Kidney epithelial cell (primary cell): ENCODE data around the gene CLIP1. TPM values are rescaled to one million over a fixed set of nuclear protein-coding genes. Genes with fewer than 3 reads are reported as not detected.

Experiments
- DNase-seq: peaks from one replicate; pipeline ENCODE4 v3.0.0-alpha.2; 2010; ENCODE audit warnings: low read depth
- H3K27me3 ChIP-seq: 2 replicates; pipeline ENCODE4 v1.6.0; 2011; ENCODE audit warnings: low read length; ENCODE audit not compliant: control insufficient read depth, insufficient read depth
- H3K36me3 ChIP-seq: 2 replicates; pipeline ENCODE4 v1.5.1; 2011; ENCODE audit warnings: low read length; ENCODE audit not compliant: control insufficient read depth, insufficient read depth
- H3K4me3 ChIP-seq: 2 replicates; pipeline ENCODE4 v1.5.1; 2011; ENCODE audit warnings: low read depth, mild to moderate bottlenecking, control low read depth, low read length
- CTCF ChIP-seq: IDR thresholded peaks from 2 replicates; pipeline ENCODE4 v1.5.1; 2011; ENCODE audit warnings: mild to moderate bottlenecking, moderate library complexity, low read length, control low read depth, inconsistent platforms; ENCODE audit not compliant: insufficient read depth, poor library complexity, severe bottlenecking
- total RNA-seq: library from RNA; depleted of rRNA; stranded (reverse); fragments of >200 nt; gene quantifications from 2 replicates; pipeline ENCODE4 v1.2.3, GENCODE V29; 2015

Gene CLIP1
- total RNA-seq, 1 donor from 2014 or later, result 58.7 TPM

- no peak overlapping the region for H3K4me3 ChIP-seq
- TF ChIP-seq CTCF, result no peak
- no peaks in the 10 kb centered on the region for H3K27me3 ChIP-seq
- H3K36me3 ChIP-seq, result no peaks in the 10 kb centered on the region
- DNase-seq, result no peak
Observed at GRCh38 chr12:122460061-122460460, 37.6 kb upstream of the CLIP1 start.

- TF ChIP-seq CTCF, result no peak
- H3K4me3 ChIP-seq, result no peak overlapping the region
- DNase-seq, result peak; percentile 56
- H3K36me3 ChIP-seq, result no peaks in the 10 kb centered on the region
- no peaks in the 10 kb centered on the region for H3K27me3 ChIP-seq
Observed at GRCh38 chr12:122459211-122459610, 36.7 kb upstream of the CLIP1 start.

- Histone ChIP-seq H3K4me3 (no peak overlapping the region), H3K36me3 (no peaks in the 10 kb centered on the region), H3K27me3 (no peaks in the 10 kb centered on the region)
- no peak for DNase-seq
- TF ChIP-seq CTCF, result no peak
Observed at GRCh38 chr12:122458105-122459035, 35.9 kb upstream of the CLIP1 start.

GRCh38 chr12:122457627-122458026 lies 35.2 kb upstream of the CLIP1 start:
- Histone ChIP-seq H3K27me3 (no peaks in the 10 kb centered on the region), H3K36me3 (no peaks in the 10 kb centered on the region), H3K4me3 (no peak overlapping the region)
- no peak for TF ChIP-seq CTCF
- DNase-seq, result no peak

GRCh38 chr12:122454739-122455138 lies 32.3 kb upstream of the CLIP1 start:
- TF ChIP-seq CTCF, result no peak
- no peak for DNase-seq
- H3K27me3 ChIP-seq, result no peaks in the 10 kb centered on the region
- H3K36me3 ChIP-seq, result no peaks in the 10 kb centered on the region
- no peak overlapping the region for H3K4me3 ChIP-seq
